Fibroblast of villous mesenchyme (primary cell): ENCODE results near the gene PFDN6. TPM values are rescaled to one million over a fixed set of nuclear protein-coding genes. Genes with fewer than 3 reads are reported as not detected.
A peak's percentile ranks its signal among the peaks of the same experiment; 100 is the strongest.
"Not testable (repeated sequence)": the region's sequence is repeated elsewhere in the genome, so short reads cannot be mapped to it uniquely, and the experiment has no call there.

Experiments
- DNase-seq: peaks from one replicate; pipeline ENCODE4 v3.0.0-alpha.2; 2010; ENCODE audit warnings: low read depth
- H3K4me3 ChIP-seq: 2 replicates; pipeline ENCODE4 v1.5.1; 2011; ENCODE audit warnings: low read depth, mild to moderate bottlenecking, low read length
- CTCF ChIP-seq: IDR thresholded peaks from 2 replicates; pipeline ENCODE4 v1.5.1; 2012; ENCODE audit warnings: low read depth, mild to moderate bottlenecking, low read length; ENCODE audit not compliant: insufficient read depth
- total RNA-seq: library from RNA; depleted of rRNA; stranded (reverse); fragments of >200 nt; gene quantifications from 2 replicates; pipeline ENCODE4 v1.2.3, GENCODE V29; 2012

The PFDN6 gene
- total RNA-seq, 1 donor = 34.5 TPM

GRCh38 chr6:33264015-33264414 is 25.4 kb upstream of the PFDN6 start:
- no peak for DNase-seq
- no peak for TF ChIP-seq CTCF

GRCh38 chr6:33271117-33271467 is 18.3 kb upstream of the PFDN6 start:
- peak overlapping the region; percentile 99 for H3K4me3 ChIP-seq
- no peak for DNase-seq
- TF ChIP-seq CTCF = no peak

More at GRCh38 chr6:33264015-33264414, 25.4 kb upstream of the PFDN6 start:
- no peak overlapping the region for H3K4me3 ChIP-seq

- no peak for TF ChIP-seq CTCF
- H3K4me3 ChIP-seq = peak within 1 kb of the TSS; percentile 99
- DNase-seq = peak; percentile 100
Observed at GRCh38 chr6:33271468-33272274, 17.7 kb upstream of the PFDN6 start, which contains the start of the genes RPS18 and VPS52. TSS of gene RPS18 (plus strand) at chr6:33272075. CDS start at chr6:33272120, 45 bp downstream. TSS of gene VPS52 (minus strand) at chr6:33271876. CDS start at chr6:33271675, 201 bp downstream.

GRCh38 chr6:33272275-33273128 is 16.9 kb upstream of the PFDN6 start:
- H3K4me3 ChIP-seq = peak overlapping the region; percentile 99
- DNase-seq = no peak
- TF ChIP-seq CTCF = no peak

- peak overlapping the region; percentile 99 for H3K4me3 ChIP-seq
- no peak for TF ChIP-seq CTCF
- no peak for DNase-seq
Observed at GRCh38 chr6:33273129-33273923, 16.1 kb upstream of the PFDN6 start.

- peak overlapping the region; percentile 99 for H3K4me3 ChIP-seq
- DNase-seq = peak; percentile 17
- no peak for TF ChIP-seq CTCF
Observed at GRCh38 chr6:33273924-33274902, 15.2 kb upstream of the PFDN6 start.

GRCh38 chr6:33275795-33276580 is 13.4 kb upstream of the PFDN6 start:
- not testable (repeated sequence) for DNase-seq
- peak overlapping the region; percentile 68 for H3K4me3 ChIP-seq
